Stomach (tissue), 9 donors: ENCODE results near the gene CPA3. TPM values are rescaled to one million over a fixed set of nuclear protein-coding genes. Genes with fewer than 3 reads are reported as not detected.

ENCODE experiments used
- DNase-seq, 2 donors: peaks; one replicate each; pipeline versions ENCODE4 v3.0.0 to v3.0.0-alpha.2; 2013 to 2019
- H3K27ac ChIP-seq, 5 donors: fragments of 200-600 bp in 4 of 5; sonication (generic) in 4 of 5; one replicate each; pipeline ENCODE4 v1.5.1; 2013 to 2019; ENCODE audit warnings: mild to moderate bottlenecking in 1 of 5, moderate library complexity in 1 of 5
- H3K27me3 ChIP-seq, 3 donors: fragments of 200-600 bp; sonication (generic); one replicate each; pipeline ENCODE4 v1.5.1; 2017 to 2019; ENCODE audit warnings: mixed run types in 1 of 3
- H3K36me3 ChIP-seq, 4 donors: fragments of 200-600 bp; sonication (generic); 1 replicate in 3 of 4; 2 replicates in 1 of 4; pipeline ENCODE4 v1.5.1; 2016 to 2019
- H3K4me1 ChIP-seq, 4 donors: fragments of 200-600 bp; sonication (generic); one replicate each; pipeline ENCODE4 v1.5.1; 2016 to 2019
- H3K4me3 ChIP-seq, 4 donors: fragments of 200-600 bp; sonication (generic) in 3 of 4; one replicate each; pipeline ENCODE4 v1.5.1; 2016 to 2019; ENCODE audit warnings: mild to moderate bottlenecking in 1 of 4
- H3K9me3 ChIP-seq, 4 donors: fragments of 200-600 bp; sonication (generic); one replicate each; pipeline ENCODE4 v1.5.1; 2016 to 2019
- CTCF ChIP-seq, 7 experiments: fragments of 450-650 bp in 4 of 7; fragments of 200-600 bp in 3 of 7; sonication (generic) in 3 of 7; IDR thresholded peaks; one replicate each; pipeline ENCODE4 v1.5.1; 2016 to 2019; ENCODE audit warnings: antibody characterized with exemption in 7 of 7, control low read depth in 2 of 7, mild to moderate bottlenecking in 1 of 7
- EP300 ChIP-seq: sonication (generic); formaldehyde crosslinking; IDR thresholded peaks from one replicate; pipeline ENCODE4 v1.6.1; 2017; ENCODE audit warnings: antibody characterized with exemption
- POLR2A ChIP-seq, 4 donors: fragments of 450-650 bp; IDR thresholded peaks; one replicate each; pipeline ENCODE4 v1.6.1; 2016; ENCODE audit warnings: antibody characterized with exemption in 4 of 4, control low read depth in 2 of 4, mild to moderate bottlenecking in 1 of 4, moderate library complexity in 1 of 4
- POLR2AphosphoS5 ChIP-seq, 3 donors: sonication (generic); formaldehyde crosslinking; IDR thresholded peaks; one replicate each; pipeline ENCODE4 v1.6.1; 2016; ENCODE audit warnings: antibody characterized with exemption in 3 of 3
- WGBS, 5 donors: extraction: QIAGEN DNeasy Blood & Tissue Kit in 3 of 5; methylation state at CpG; one replicate each; pipeline versions ENCODE4 v1.1.5 to v1.1.7; 2013 to 2018; 5-methylcytosine and 5-hydroxymethylcytosine counted together
- intact Hi-C: fragments of 100-400 bp; cut with DNase I; formaldehyde crosslinking; loops from one replicate; pipeline ENCODE4 v1.15.1; 2023; ENCODE audit warnings: low total_unique reads
- polyA plus RNA-seq, 3 donors: library from polyadenylated mRNA; stranded (reverse); fragments of 200-250 nt; gene quantifications; one replicate each; pipeline ENCODE4 v1.2.3, GENCODE V29; 2013
- total RNA-seq, 5 donors: library from RNA; depleted of rRNA; stranded (reverse); fragments of >200 nt; gene quantifications; one replicate each; pipeline versions ENCODE4 v1.1.0 to v1.2.3, GENCODE V29; 2014 to 2016
- donor health status: healthy with polysubstance abuse.
- donor health status: Bipolar disorder and iron deficiency.
- donor health status: healthy.

Gene CPA3
- total and polyA plus RNA-seq, 8 donors: 1.1 to 29.6 (median 19.8) TPM; not detected in 3

DNA sequence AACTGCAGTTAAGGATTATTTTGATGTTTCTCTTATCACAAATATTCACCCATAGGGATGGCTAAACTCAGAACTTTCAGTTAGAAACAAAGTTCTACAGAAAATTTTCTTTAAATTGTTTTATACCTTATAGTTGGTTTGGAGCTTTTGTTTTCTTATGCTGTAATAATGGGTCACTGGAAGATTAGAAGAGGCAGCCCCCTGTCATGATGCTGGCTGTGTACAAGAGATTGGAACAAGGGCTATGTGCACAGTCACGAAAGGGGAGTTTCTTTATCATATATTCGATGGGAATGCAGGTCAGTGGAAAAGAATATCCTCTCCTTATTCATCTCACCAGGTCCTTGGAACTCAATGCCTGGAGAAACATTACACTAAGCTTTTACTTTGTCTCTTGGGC lies 12.0 kb upstream of the CPA3 start:
- H3K36me3 ChIP-seq: no peaks in the 10 kb centered on the region
- intact Hi-C loops: no loop called here
- no peaks in the 10 kb centered on the region for H3K27me3 ChIP-seq
- 83 to 93% (median 88%) methylated on average over 2 of the region's 2 CpGs for WGBS, 5 donors
- DNase-seq: no peak
- no peak overlapping the region for H3K27ac ChIP-seq
- TF ChIP-seq POLR2AphosphoS5 (IDR thresholded peaks at IDR 0.05) (no peak), CTCF (IDR thresholded peaks at IDR 0.05) (no peak), EP300 (no peak), POLR2A (IDR thresholded peaks at IDR 0.05) (no peak)
- H3K4me3 ChIP-seq: no peak overlapping the region
- no peaks in the 10 kb centered on the region for H3K4me1 ChIP-seq
- no peaks in the 10 kb centered on the region for H3K9me3 ChIP-seq

DNA sequence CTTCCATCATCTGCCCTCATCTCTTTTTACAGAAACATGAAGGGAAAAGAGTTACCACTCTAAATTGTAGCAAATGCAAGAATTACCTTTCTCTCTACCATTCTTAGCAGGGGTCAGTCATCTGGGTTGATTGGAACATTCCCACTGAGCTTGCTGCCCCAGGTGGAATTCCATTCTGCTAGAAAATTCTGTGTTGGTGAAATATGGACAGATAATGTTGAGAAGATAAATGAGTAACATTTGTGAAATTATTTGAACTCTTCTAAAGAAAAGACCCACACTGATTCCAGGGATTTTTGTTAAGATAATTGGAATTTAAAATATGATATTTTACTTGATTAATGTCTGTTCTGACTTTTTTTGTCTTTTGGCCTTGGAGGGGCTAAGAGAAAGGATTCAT lies 11.0 kb upstream of the CPA3 start:
- no peaks in the 10 kb centered on the region for H3K36me3 ChIP-seq
- H3K4me1 ChIP-seq: no peaks in the 10 kb centered on the region
- DNase-seq: no peak
- H3K27ac ChIP-seq: no peak overlapping the region
- H3K27me3 ChIP-seq: no peaks in the 10 kb centered on the region
- intact Hi-C loops: no loop called here
- TF ChIP-seq POLR2A (IDR thresholded peaks at IDR 0.05): no peak
- no peak for TF ChIP-seq POLR2AphosphoS5 (IDR thresholded peaks at IDR 0.05)
- no peak for TF ChIP-seq CTCF (IDR thresholded peaks at IDR 0.05)
- TF ChIP-seq EP300: no peak
- no peaks in the 10 kb centered on the region for H3K9me3 ChIP-seq
- H3K4me3 ChIP-seq: no peak overlapping the region

- TF ChIP-seq POLR2A (IDR thresholded peaks at IDR 0.05) (no peak), POLR2AphosphoS5 (IDR thresholded peaks at IDR 0.05) (no peak), EP300 (no peak), CTCF (IDR thresholded peaks at IDR 0.05) (no peak)
Observed at GRCh38 chr3:148856384-148856783, 8.7 kb upstream of the CPA3 start.

GRCh38 chr3:148857316-148857715 lies 7.8 kb upstream of the CPA3 start:
- Histone ChIP-seq H3K9me3 (no peaks in the 10 kb centered on the region), H3K4me3 (no peak overlapping the region), H3K27ac (no peak overlapping the region), H3K27me3 (no peaks in the 10 kb centered on the region), H3K4me1 (no peaks in the 10 kb centered on the region), H3K36me3 (no peaks in the 10 kb centered on the region)
- TF ChIP-seq POLR2AphosphoS5 (IDR thresholded peaks at IDR 0.05) (no peak), EP300 (no peak), POLR2A (IDR thresholded peaks at IDR 0.05) (no peak), CTCF (IDR thresholded peaks at IDR 0.05) (no peak)
- intact Hi-C loops: no loop called here
- WGBS, 5 donors: 58 to 79% (median 62%) methylated on average over 4 of the region's 4 CpGs
- no peak for DNase-seq

More at GRCh38 chr3:148856384-148856783, 8.7 kb upstream of the CPA3 start:
- intact Hi-C loops: no loop called here
- no peaks in the 10 kb centered on the region for H3K27me3 ChIP-seq
- H3K36me3 ChIP-seq: no peaks in the 10 kb centered on the region
- H3K27ac ChIP-seq: no peak overlapping the region
- no peak for DNase-seq
- no peaks in the 10 kb centered on the region for H3K9me3 ChIP-seq
- H3K4me1 ChIP-seq: no peaks in the 10 kb centered on the region
- WGBS, 5 donors: 85 to 97% (median 92%) methylated on average over 3 of the region's 3 CpGs
- no peak overlapping the region for H3K4me3 ChIP-seq
